ENCODE results near the gene XPO6.

XPO6 gene

GRCh38 chr16:28067604-28068379 is 144.0 kb downstream of the XPO6 start:
- in situ Hi-C loops (cut with HindIII; ENCODE audit: low sequenced_read_pairs), result no loop called here

- in situ Hi-C loops (cut with HindIII; ENCODE audit: low sequenced_read_pairs), result no loop called here
Measured at GRCh38 chr16:28064706-28065249, 147.0 kb downstream of the XPO6 start.

GRCh38 chr16:28064150-28064549 is 147.6 kb downstream of the XPO6 start:
- in situ Hi-C loops (cut with HindIII; ENCODE audit: low sequenced_read_pairs), result no loop called here

- in situ Hi-C loops (cut with HindIII; ENCODE audit: low sequenced_read_pairs), result no loop called here
Measured at GRCh38 chr16:28063591-28064061, 148.1 kb downstream of the XPO6 start, which contains the start of gene GSG1L. TSS of gene GSG1L (minus strand) at chr16:28063714. CDS start at chr16:28063424, 290 bp downstream.

- in situ Hi-C loops (cut with HindIII; ENCODE audit: low sequenced_read_pairs), result no loop called here
Measured at GRCh38 chr16:28062847-28063521, 148.8 kb downstream of the XPO6 start.

- in situ Hi-C loops (cut with HindIII; ENCODE audit: low sequenced_read_pairs), result no loop called here
Measured at GRCh38 chr16:28062261-28062846, 149.4 kb downstream of the XPO6 start.

GRCh38 chr16:28061352-28062101 is 150.2 kb downstream of the XPO6 start:
- in situ Hi-C loops (cut with HindIII; ENCODE audit: low sequenced_read_pairs), result no loop called here

GRCh38 chr16:28059841-28060575 is 151.8 kb downstream of the XPO6 start:
- in situ Hi-C loops (cut with HindIII; ENCODE audit: low sequenced_read_pairs), result no loop called here

GRCh38 chr16:28058839-28059589 is 152.8 kb downstream of the XPO6 start:
- in situ Hi-C loops (cut with HindIII; ENCODE audit: low sequenced_read_pairs), result no loop called here

- in situ Hi-C loops (cut with HindIII; ENCODE audit: low sequenced_read_pairs), result no loop called here
Measured at GRCh38 chr16:28057949-28058348, 153.8 kb downstream of the XPO6 start.

- in situ Hi-C loops (cut with HindIII; ENCODE audit: low sequenced_read_pairs), result loop anchor here (5.0 kb wide), 1 partner anchor 66 kb away; no protein-coding TSS in a partner anchor
Measured at GRCh38 chr16:28053461-28053860, 158.3 kb downstream of the XPO6 start.

- in situ Hi-C loops (cut with HindIII; ENCODE audit: low sequenced_read_pairs), result loop anchor here (5.0 kb wide), 1 partner anchor 65 kb away; no protein-coding TSS in a partner anchor
Measured at GRCh38 chr16:28052274-28053128, 159.3 kb downstream of the XPO6 start.

- in situ Hi-C loops (cut with HindIII; ENCODE audit: low sequenced_read_pairs), result loop anchor here (5.0 kb wide), 1 partner anchor 64 kb away; no protein-coding TSS in a partner anchor
Measured at GRCh38 chr16:28051486-28051885, 160.3 kb downstream of the XPO6 start.

Data from endothelial cell of hepatic sinusoid (primary cell).